HG02884 (cell line): Measurements from ENCODE around the gene PPP2R5A.
"Not testable (repeated sequence)": the region's sequence is repeated elsewhere in the genome, so short reads cannot be mapped to it uniquely, and the experiment has no call there.

ENCODE experiments used
- ATAC-seq: cut with Tn5 transposase; IDR thresholded peaks from one replicate; pipeline ENCODE4 v1.9.1; 2021; ENCODE audit warnings: mild to moderate bottlenecking, moderate library complexity; ENCODE audit not compliant: unreplicated experiment

The PPP2R5A gene

DNA sequence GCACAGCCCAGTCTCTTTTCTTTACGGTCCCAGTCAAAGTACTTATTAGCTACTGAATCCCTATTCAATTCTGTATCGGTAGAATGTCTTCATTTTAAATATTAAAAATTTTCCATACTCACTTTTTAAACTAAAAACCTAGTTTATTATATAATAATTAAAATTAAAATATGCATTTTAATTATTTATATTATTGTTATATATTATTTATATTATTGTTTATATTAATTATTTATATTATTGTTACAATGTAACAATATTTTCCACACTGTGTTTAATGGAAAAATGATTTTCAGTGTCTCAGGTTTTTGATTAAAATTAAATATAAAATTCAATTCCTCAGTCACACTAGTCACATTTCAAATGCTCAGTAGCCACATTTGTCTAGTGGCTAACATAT, 18.2 kb upstream of the PPP2R5A start:
- no peak for ATAC-seq

DNA sequence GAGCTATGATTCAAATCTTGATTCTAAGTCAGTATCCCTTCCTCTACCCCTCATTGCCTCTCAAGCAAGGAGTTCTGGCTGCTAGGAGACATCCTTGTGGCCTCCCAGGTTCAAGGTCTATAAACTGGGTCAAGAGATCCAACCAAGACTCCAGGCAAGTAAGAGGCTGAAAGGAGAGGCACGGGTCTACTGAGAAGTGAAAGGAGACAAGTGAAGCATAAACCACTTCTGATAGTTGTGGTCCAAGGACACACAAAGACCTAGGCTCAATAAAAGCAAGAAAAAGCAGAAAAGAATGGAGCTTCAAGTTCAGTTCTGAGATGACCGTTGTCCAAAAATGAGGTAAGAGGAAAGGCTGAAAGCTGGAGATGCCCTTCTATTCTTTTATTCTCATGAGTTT, 17.8 kb upstream of the PPP2R5A start:
- ATAC-seq = no peak

DNA sequence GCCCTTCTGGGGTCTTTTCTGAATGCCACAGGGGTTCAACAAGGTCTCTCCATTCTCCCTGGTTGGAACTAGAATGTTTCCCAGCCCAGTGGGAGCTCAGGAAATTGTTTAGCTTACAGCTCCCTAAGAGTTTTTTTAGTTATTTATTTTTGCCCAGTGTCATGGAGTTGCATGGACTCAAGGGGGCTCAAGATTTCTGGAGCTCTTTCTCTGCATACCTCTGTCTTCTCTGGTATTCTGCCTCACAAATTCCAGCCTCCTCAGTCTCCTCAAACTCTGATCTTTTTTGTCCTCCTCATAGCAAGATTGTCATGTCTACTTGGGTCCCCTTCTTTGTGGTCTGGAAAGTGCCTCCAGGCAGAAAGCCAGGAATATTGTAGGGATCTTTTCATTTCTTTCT, 15.9 kb upstream of the PPP2R5A start:
- ATAC-seq = no peak

DNA sequence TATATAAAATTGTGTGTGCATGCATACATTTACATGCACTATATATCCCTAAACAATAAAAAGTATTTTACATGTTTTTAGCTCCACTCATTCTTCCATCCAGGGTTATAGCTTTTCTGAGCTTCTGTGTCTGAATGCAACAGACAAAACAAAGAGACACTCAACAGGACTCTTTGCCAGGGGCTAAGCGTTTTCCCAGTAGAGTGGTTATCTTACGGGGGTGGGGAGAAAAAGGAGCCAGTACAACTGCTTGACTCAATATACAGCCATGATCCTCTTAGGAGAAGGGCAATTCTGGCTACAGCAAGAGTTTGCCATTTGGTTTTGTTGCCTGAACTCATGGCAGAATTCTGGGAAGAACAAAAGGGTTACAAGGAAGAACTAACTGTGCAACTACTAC, 14.6 kb upstream of the PPP2R5A start:
- ATAC-seq = no peak

DNA sequence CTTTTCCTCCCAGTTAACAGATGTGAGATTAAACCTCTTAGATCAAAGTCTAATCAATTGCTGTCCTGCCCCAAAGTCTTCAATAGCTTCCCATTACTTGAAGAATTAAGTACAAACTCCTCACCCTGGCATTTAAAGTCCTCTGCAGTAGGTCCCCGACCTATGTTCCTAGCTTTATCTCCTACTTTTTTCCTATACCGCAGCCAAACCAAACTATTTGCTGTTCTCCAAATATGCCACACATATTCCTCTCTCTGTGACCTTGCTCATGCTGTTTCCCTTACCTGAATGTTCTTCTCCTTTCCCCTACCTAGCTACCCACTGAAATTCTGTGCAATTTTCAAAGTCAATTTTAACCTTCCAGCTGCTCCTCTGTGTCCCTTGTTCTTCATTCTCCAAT, 14.0 kb upstream of the PPP2R5A start:
- no peak for ATAC-seq

DNA sequence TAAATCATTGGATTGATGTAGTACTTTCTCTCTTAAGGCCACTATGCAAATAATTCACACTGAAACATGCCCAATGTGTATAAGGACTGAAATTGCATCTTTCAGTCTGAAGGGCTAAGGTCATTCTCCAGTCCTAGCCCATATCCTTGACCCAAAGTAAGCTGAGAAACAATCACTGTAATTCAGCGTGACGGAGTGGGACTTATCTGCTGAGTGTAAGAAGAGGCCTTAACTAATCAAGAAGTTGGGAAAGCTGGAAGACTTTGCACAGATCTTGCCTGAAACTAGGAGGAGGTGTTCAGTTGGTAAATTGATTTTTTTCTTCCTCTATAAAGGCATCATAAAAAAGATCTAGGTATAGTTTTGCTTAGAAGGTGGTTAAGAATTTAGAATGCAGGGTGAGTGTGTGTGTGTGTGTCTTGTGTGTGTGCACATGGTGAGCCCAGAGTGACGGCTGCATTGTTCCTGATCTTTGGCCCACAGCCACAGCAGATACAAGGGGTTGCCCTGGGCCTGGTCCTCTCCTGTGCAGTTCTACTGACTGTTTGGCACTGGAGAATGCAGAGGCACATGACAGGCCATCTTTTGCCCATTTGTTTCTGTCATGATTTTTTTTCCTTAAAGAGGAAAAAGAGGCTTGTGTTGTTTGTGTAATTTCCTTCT, 13.3 kb upstream of the PPP2R5A start:
- ATAC-seq = no peak

DNA sequence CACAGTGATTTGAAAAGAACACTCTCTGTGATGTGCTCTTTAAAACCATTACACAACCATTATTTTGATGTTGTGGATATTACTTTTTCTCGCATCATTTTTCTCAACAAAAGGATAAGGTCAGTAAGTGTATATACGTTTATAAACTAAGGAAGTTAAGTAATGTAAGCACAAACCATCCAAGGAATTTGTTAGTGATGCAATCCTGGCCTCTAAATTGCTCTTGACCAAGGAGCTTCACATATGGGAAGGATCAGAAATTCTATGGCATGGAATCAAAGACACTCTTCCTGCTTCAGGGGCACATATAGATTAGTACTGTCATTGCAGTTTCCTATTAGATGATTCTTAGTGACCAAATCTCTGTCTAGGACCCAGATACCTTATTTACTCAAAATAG, 3.6 kb upstream of the PPP2R5A start:
- ATAC-seq = no peak

DNA sequence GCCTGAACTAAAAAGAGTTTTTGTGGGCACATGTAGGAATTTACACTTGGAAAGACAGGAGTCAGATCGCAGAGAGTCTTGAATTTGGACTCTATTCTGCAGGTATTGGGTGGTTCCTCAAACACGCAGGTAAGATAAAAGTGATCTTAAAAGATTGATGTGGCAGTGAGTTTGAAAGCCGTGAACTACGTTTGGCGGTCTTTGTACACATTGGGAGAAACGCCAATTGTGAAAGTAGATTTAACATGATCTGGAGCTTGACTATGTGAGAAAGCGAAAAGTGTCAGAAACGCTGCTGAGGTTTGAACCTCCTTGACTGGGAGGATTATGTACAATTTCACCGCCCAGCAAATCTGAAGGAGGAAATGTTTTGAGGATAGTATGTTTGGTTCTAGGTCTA, 1.5 kb upstream of the PPP2R5A start:
- no peak for ATAC-seq

DNA sequence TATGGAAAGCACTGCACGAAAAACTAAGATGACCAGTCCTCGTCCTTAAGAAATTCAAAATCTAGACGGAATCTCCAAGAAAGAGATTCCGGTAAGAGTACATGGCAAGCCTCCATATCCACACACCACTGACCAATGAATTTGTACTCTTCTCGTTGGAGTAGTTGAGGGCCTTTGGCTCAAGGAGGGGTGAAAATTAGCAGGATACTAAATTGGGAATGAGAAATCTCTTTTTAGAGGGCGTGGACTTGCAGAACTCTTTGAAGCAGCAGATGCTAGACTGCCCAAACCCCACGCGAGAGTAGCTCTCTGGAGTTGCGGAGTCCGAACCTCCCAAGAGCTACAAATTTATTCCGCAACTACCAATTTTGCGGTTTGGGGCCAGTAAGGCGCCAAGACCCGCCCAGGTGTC, 872 bp upstream of the PPP2R5A start:
- no peak for ATAC-seq

DNA sequence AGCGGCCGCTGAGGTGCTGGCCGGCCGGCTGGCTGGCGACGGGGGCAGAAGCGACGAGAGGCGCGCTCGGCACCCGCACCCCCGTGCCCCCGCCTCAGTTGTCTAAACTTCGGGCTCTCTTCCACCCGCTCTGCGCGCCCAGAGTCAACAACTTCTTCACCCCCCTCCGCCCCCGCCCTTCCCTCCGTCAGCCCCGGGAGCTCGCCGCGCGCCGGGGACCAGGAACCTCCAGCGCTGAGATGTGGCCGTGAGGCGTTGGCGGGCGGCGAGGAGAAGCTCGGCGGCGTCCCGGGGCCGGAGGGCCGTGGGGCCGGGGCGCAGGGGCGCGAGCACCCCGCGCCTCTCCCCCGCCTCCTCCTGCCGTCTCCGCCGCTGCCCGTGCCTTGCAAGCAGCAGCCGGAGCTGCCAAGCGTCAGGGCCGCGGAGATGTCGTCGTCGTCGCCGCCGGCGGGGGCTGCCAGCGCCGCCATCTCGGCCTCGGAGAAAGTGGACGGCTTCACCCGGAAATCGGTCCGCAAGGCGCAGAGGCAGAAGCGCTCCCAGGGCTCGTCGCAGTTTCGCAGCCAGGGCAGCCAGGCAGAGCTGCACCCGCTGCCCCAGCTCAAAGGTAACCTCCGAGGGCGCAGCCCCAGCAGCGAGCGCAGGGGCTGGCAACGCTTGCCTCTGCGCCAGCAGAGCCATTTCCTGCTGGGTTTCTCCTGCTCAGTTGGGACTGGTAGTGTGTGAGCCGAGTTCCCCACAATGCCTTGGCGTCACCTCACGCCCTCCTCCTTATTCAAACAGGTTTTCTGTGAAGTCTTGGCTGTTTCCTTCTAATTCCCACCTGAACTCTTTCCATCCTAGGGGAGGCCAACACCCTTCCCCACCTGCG, 710 bp downstream of the PPP2R5A start:
- ATAC-seq = peak; percentile 12

DNA sequence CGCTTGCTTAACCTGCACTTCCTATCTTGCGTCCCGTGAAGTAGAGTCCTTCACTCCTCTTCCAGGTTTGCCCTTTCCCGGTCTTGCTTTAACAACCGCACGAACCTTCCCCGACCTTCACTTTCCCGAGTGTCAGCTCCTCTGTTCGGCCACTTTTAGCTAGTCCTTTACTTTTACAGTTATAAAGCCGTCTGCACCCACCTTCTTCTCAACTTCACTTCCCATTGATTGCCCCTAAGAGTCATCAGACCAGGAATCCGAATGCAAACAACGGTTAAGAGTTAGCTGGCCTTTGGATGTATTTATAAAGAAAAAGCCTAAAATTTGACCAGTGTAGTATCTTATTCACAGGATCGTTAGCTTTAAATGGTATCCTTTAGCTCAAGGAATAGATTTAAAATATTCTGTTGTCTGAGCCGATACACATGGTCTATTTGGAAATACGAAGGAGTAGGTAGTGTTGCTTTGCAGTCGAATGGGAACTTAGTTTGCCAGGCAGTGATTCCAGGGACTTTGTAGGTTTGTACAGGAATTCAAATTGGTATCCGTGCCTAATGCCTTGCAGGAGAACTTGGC, 1.4 kb downstream of the PPP2R5A start:
- ATAC-seq = no peak

DNA sequence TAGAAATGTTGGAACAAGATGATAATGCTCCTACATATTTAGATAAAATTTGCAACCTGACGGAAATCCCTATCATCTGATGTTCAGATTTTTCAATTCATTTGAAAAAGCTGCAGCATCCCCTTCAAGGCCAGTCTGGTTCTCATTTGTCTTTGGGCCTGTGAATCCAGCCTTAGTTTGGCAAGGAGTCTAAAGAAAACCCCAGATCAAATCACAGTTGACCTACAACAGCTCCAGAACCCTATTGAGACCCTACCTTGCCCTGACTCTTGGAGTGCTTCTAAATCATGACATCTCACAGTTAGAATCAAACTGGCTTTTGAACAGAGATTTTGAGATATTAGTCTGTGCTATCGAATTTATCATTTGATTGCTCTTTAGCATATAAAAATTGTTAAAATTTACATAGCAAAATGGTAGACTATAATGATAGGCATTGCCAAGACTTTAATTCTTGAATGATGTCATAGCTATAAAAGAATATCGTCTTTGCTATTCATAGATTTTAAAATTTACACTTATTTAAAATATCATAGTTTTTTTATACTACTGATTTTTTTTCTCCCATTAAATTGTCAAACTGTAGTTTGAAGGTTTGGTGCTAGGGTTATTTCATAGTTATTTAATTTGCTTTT, 2.2 kb downstream of the PPP2R5A start:
- no peak for ATAC-seq

DNA sequence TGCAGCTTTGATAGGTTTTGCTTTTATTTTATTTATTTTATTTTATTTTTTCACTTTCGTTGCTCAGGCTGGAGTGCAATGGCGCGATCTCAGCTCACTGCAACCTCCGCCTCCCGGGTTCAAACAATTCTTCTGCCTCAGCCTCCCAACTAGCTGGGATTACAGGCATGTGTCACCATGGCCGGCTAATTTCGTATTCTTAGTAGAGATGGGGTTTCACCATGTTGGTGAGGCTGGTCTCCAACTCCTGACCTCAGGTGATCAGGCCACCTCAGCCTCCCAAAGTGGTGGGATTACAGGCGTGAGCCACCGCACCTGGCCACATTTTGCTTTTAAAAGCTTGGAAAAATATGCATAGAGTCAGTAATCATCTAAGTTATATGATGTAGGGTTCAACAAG, 2.8 kb downstream of the PPP2R5A start:
- ATAC-seq = not testable (repeated sequence)

DNA sequence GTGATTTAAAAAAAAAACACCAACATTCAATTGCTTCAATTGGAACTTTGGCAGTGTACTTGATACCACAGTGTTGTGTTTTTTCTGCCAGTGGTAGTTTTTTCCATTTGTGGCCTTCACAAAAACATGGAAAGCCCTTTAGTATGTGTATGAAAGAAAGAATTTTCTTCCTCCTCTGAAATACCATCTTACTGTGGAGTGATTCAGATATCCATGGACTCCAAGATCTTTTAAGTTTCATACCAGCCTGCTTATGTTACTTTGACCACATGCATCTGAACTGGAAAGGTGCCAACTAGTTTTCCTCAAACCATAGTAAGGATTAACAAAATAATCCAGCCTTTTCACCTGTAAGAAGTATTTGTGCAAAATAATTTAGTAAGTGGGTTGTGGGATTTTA, 3.4 kb downstream of the PPP2R5A start:
- no peak for ATAC-seq

DNA sequence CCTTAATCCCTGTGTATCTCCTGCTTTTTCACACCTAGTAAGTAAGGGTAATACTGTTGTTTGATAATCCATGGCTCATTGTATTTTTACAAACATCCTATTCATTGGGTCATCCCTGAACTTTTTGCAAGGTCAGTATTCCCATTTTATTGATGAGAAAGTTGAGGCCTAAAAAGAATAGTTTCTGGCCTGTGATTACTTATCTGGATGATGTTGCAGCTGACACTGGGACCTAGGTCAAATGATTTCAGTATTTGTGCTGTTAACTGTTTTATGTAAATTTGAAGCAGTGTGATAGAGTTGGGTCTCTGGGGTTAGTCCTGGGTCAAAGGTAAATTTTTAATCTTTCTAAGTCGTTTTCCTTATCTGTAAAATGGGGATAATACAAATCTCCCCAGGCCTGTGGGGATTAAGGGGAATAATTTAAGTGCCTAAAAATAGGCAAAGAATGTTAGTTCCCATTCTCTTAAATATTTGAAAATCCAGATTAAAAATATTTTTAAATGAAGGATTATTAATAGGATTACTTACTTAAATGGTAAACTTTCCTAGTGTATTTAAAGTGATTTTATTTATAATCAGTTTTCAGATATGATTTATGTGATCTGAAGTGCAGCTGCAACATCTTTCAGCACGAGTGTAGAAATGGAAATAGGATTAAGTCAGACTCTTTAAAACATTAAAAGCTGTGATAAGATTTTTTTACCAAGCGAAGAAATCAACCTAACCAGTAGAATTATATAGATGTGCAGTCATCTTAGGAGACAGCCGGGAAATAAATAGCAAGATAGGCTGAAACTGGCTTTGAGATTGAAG, 4.3 kb downstream of the PPP2R5A start:
- no peak for ATAC-seq

DNA sequence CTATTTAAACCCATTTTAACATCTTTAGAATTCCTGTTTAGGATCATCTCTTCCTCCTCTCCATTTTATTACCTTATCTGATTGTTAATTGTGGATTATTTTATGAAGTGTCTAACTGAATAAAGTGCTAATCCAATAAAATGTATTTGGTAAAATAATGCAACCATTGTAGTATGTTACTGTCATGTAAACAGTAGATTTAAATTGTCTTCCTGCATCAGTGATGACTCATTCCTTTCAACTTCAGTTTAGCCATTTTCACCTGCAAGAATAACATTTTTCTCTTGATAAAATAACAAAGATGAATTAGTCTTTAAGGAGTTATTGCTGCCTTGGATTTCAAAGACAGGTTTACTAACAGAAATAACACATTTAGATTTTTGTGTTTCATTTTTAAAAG, 5.4 kb downstream of the PPP2R5A start:
- no peak for ATAC-seq

DNA sequence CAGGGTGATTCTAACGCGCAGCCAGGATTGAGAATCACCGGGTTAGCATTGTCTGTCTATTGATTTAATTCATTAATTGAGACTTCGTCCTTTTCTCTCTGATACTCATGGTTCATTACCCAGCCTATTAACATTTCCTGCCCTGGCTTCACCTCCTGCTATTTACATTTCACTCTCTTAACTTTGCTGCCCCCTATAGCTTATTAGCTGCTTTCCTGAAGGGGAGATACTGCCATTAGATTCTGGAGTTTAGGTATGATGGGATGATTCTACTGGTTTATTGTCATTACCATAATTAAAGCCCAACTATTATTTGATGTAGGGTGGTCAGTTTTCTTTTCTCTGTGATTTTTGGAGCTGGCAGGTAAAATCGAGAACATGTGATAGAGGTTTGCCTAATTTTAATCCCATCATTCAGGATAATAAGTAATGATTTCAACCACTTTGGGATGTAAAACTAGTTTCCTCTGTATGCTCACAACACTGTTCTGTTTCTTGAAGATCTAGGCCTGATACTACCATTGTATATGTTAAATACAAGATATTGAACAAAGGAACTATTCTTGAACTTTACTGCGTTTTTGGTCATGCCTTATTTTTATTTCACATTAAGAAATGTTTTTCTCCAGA, 6.4 kb downstream of the PPP2R5A start:
- peak; percentile 55 for ATAC-seq

DNA sequence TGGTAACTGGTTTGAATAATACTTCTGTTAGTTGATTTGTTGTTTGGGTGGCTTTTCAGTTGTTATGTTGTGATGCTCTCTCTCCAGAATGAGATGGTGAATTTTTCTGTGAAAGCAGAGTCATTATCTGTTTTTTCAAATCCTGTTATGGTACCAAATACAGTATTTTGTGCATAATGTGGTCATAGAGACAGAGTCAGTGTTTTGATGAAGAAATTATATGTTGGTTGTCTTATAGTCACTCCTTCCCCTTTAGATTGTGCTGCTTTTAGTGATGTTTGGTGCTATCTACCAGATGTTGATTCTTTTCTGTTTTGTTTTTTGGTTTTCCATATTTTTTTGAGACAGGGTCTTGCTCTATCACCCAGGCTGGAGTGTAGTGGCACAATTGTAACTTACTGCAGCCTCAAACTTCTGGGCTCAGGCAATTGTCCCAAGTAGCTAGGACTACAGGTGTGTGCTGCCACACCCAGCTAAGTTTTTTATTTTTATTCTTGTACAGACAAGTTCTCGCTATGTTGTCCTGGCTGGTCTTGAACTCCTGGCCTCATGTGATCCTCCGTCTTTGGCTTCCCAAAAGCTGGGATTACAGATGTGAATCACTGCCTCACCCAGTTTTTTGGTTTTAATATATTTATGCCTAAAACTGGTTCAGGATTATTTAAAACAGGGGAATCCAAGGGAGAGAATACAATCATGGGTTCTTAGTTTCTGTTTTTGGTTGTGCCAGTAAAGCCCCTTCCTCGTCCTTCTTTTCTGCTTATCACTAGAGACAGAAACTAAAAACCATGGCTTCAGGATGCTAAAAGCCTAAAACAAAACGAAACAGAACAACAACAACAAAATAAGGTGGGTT, 7.3 kb downstream of the PPP2R5A start:
- no peak for ATAC-seq

DNA sequence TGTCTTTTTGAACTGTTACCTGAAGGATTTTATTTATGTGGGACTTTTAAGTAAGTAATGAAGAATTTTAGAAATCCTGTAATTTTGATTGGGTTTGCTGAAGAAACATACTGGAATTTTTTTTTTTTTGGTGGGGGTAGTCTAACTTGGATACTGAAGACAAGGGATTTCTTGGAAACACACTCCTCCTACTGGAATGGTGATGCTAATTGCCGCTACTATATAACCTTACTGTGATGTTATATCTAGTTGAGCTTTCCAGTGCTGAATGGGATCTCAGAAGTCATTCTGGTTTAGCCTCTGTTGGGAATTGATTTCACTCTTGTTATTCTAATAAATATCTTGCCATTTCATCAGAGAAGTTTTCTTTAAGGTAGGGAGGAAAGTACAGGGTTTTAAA, 8.4 kb downstream of the PPP2R5A start:
- ATAC-seq = no peak
